ENCODE data around the gene CH25H. TPM values are rescaled to one million over a fixed set of nuclear protein-coding genes. Genes with fewer than 3 reads are reported as not detected.
A peak's percentile ranks its signal among the peaks of the same experiment; 100 is the strongest.
"Not testable (repeated sequence)": the region's sequence is repeated elsewhere in the genome, so short reads cannot be mapped to it uniquely, and the experiment has no call there.

Gene CH25H
- 0.43 and 0.70 TPM in 2 replicates for total RNA-seq (ENCODE audit: low replicate concordance)
- long read RNA-seq, partial matches to known transcripts = 0 of 1 reads
- long read RNA-seq, other reads (novel, unspliced or antisense) = 0 of 1 reads

GRCh38 chr10:89207181-89207800 lies at the start of gene CH25H:
Gene CH25H (minus strand): TSS chr10:89207317. CDS start chr10:89207292, 25 bp downstream.
- TF ChIP-seq, protein P1, sequence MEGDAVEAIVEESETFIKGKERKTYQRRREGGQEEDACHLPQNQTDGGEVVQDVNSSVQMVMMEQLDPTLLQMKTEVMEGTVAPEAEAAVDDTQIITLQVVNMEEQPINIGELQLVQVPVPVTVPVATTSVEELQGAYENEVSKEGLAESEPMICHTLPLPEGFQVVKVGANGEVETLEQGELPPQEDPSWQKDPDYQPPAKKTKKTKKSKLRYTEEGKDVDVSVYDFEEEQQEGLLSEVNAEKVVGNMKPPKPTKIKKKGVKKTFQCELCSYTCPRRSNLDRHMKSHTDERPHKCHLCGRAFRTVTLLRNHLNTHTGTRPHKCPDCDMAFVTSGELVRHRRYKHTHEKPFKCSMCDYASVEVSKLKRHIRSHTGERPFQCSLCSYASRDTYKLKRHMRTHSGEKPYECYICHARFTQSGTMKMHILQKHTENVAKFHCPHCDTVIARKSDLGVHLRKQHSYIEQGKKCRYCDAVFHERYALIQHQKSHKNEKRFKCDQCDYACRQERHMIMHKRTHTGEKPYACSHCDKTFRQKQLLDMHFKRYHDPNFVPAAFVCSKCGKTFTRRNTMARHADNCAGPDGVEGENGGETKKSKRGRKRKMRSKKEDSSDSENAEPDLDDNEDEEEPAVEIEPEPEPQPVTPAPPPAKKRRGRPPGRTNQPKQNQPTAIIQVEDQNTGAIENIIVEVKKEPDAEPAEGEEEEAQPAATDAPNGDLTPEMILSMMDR (conservative IDR thresholded peaks at IDR 0.05) = no peak
- peak within 1 kb of the TSS; percentile 87 for H3K4me3 Mint-ChIP-seq
- peaks cover 40% of the 10 kb centered on the region for H3K27me3 Mint-ChIP-seq
- no peak for DNase-seq (ENCODE audit: extremely low spot score, unreplicated experiment)
- H3K9me3 Mint-ChIP-seq = no peaks in the 10 kb centered on the region
- no peaks in the 10 kb centered on the region for H3K36me3 Mint-ChIP-seq
- peaks cover 8% of the 10 kb centered on the region for H3K4me1 Mint-ChIP-seq (ENCODE audit: unreplicated experiment)
- H3K27ac Mint-ChIP-seq = peak within 1 kb of the TSS; percentile 57

DNA sequence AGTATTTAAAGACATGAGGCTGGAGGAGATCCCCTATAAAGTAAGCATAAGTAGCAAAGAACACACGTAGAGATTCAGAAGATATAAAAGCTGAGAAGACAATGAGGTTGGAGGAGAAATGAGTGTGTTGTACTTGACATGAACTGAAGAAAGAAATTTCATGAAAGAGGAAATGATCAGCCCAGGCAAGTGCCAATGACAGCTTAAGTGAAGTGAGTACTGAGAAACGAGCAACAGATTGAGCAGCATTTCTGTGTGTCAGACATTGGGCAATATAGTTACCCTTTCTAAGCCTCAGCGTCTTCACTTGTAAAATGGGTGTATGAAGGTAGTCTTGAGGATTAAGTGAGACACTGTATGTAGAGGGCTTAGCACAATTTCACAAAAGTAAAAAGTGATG lies 49.2 kb upstream of the CH25H start:
- peaks cover 5% of the 10 kb centered on the region for H3K9me3 Mint-ChIP-seq
- H3K27me3 Mint-ChIP-seq = peaks cover 4% of the 10 kb centered on the region
- no peak overlapping the region for H3K4me3 Mint-ChIP-seq
- H3K36me3 Mint-ChIP-seq = no peaks in the 10 kb centered on the region
- TF ChIP-seq, protein P1 (conservative IDR thresholded peaks at IDR 0.05) = no peak
- H3K4me1 Mint-ChIP-seq (ENCODE audit: unreplicated experiment) = peaks cover 14% of the 10 kb centered on the region
- no peak overlapping the region for H3K27ac Mint-ChIP-seq
- no peak for DNase-seq (ENCODE audit: extremely low spot score, unreplicated experiment)

DNA sequence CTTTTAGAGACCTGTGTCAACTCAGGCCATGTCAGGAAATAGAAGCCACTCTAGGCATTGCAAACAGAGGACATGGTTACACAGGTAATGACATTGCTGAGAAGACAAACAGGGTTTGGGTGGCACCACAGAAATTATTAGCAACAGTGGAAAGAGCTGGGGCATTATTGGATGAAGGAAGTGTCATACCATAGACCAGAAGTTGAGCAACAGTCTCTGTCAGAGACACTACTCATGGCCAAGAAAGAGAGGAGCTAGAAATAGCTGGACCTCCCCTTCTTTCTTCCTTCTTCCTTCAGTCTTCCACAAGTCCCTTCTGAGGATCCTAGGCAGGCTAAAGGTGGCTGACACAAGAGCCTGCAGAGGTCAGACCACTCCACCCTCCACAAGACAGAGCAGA lies 48.7 kb upstream of the CH25H start:
- Mint-ChIP-seq H3K9me3 (peaks cover 5% of the 10 kb centered on the region), H3K27me3 (peaks cover 4% of the 10 kb centered on the region), H3K36me3 (no peaks in the 10 kb centered on the region), H3K4me1 (ENCODE audit: unreplicated experiment) (peaks cover 16% of the 10 kb centered on the region), H3K27ac (no peak overlapping the region), H3K4me3 (no peak overlapping the region)
- DNase-seq (ENCODE audit: extremely low spot score, unreplicated experiment) = no peak
- TF ChIP-seq, protein P1 (conservative IDR thresholded peaks at IDR 0.05) = no peak

- not testable (repeated sequence) for H3K4me3 Mint-ChIP-seq; DNase-seq (ENCODE audit: extremely low spot score, unreplicated experiment); H3K27ac Mint-ChIP-seq; H3K9me3 Mint-ChIP-seq; H3K27me3 Mint-ChIP-seq; H3K36me3 Mint-ChIP-seq
- H3K4me1 Mint-ChIP-seq (ENCODE audit: unreplicated experiment) = peaks cover 11% of the 10 kb centered on the region
- TF ChIP-seq, protein P1 (conservative IDR thresholded peaks at IDR 0.05) = peak; percentile 23
Observed at GRCh38 chr10:89255091-89255579, 48.0 kb upstream of the CH25H start.

DNA sequence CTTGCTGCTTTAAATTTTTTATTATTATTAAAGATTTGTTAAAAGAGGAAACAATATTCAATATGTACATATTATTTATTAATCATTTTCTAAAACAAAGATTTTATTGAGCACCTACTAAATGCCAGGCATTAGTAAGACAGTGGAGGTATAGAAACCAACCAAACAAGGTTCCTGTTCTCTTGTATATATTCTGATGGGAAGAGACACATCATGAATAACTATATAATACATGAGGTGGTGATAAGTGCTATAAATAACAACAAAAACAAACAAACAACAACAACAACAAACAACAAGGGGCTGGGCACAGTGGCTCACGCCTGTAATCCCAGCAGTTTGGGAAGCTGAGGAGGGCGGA lies 45.1 kb upstream of the CH25H start:
- Mint-ChIP-seq H3K4me1 (ENCODE audit: unreplicated experiment) (peaks cover 5% of the 10 kb centered on the region), H3K27ac (no peak overlapping the region), H3K27me3 (no peaks in the 10 kb centered on the region), H3K9me3 (peaks cover 5% of the 10 kb centered on the region), H3K36me3 (no peaks in the 10 kb centered on the region), H3K4me3 (no peak overlapping the region)
- TF ChIP-seq, protein P1 (conservative IDR thresholded peaks at IDR 0.05) = no peak
- no peak for DNase-seq (ENCODE audit: extremely low spot score, unreplicated experiment)
